PC-3 (cell line): ENCODE measurements around the gene TBC1D25. TPM values are rescaled to one million over a fixed set of nuclear protein-coding genes. Genes with fewer than 3 reads are reported as not detected.

Source experiments
- ATAC-seq: fragments of 200-7000 bp; cut with Tn5 transposase; 2 replicates; pipeline ENCODE4 v1.9.1; 2020; ENCODE audit warnings: mild to moderate bottlenecking, moderate library complexity
- BruUV-seq: library from RNA; stranded (reverse); fragments of 400-500 nt; replicated peaks from 2 replicates; lab custom pipeline; 2021; lab: Mats Ljungman, UMichigan
- CTCF ChIA-PET: fragments of 300-600 bp; sonication (Branson Sonifier 250); formaldehyde crosslinking; loops from one replicate; lab custom pipeline; 2022; ENCODE audit warnings: antibody characterized with exemption; lab: Charles Lee
- POLR2A ChIA-PET: fragments of 300-600 bp; sonication (Branson Sonifier 250); formaldehyde crosslinking; loops from one replicate; lab custom pipeline; 2022; ENCODE audit warnings: antibody characterized with exemption; ENCODE audit not compliant: unreplicated experiment; lab: Charles Lee
- DNase-seq: peaks from one replicate; pipeline ENCODE4 v3.0.0-alpha.2; 2015
- H2AFZ ChIP-seq: fragments of 300-600 bp; sonication (generic); 2 replicates; pipeline ENCODE4 v1.6.0; 2016; ENCODE audit warnings: antibody characterized with exemption, low read length
- H3F3A ChIP-seq: fragments of 300-600 bp; sonication (generic); one replicate; pipeline ENCODE4 v1.6.0; 2017; ENCODE audit warnings: antibody characterized with exemption, low read length, control low read depth, mild to moderate bottlenecking; ENCODE audit not compliant: unreplicated experiment
- H3K27ac ChIP-seq: fragments of 300-600 bp; sonication (generic); 2 replicates; pipeline ENCODE4 v1.5.1; 2016; ENCODE audit warnings: mild to moderate bottlenecking, low read length
- H3K27me3 ChIP-seq: fragments of 300-600 bp; sonication (generic); 2 replicates; pipeline ENCODE4 v1.6.1; 2016; ENCODE audit warnings: low read length, mixed read lengths
- H3K36me3 ChIP-seq: fragments of 300-600 bp; sonication (generic); 2 replicates; pipeline ENCODE4 v1.6.1; 2016; ENCODE audit warnings: low read depth, mixed run types, low read length, mixed read lengths
- H3K4me1 ChIP-seq: fragments of 300-600 bp; sonication (generic); 2 replicates; pipeline ENCODE4 v1.5.1; 2016; ENCODE audit warnings: low read length; ENCODE audit not compliant: insufficient read depth
- H3K4me2 ChIP-seq: fragments of 300-600 bp; sonication (generic); 2 replicates; pipeline ENCODE4 v1.6.0; 2016; ENCODE audit warnings: low read length
- H3K4me3 ChIP-seq: fragments of 300-600 bp; sonication (generic); 2 replicates; pipeline ENCODE4 v1.5.1; 2016; ENCODE audit warnings: mild to moderate bottlenecking, low read length, mixed read lengths
- H3K79me2 ChIP-seq: fragments of 300-600 bp; sonication (generic); 2 replicates; pipeline ENCODE4 v1.6.1; 2017; ENCODE audit warnings: low read length, mixed read lengths
- H3K9ac ChIP-seq: fragments of 300-600 bp; sonication (generic); 2 replicates; pipeline ENCODE4 v1.6.0; 2016; ENCODE audit warnings: mild to moderate bottlenecking, low read length
- H3K9me2 ChIP-seq: fragments of 300-600 bp; sonication (generic); replicated peaks from 2 replicates; pipeline ENCODE4 v1.6.1; 2016; ENCODE audit warnings: mixed run types, low read length, mixed read lengths
- H3K9me3 ChIP-seq: fragments of 300-600 bp; sonication (generic); 2 replicates; pipeline ENCODE4 v1.6.1; 2016; ENCODE audit warnings: low read length, mixed read lengths
- H4K20me1 ChIP-seq: fragments of 300-600 bp; sonication (generic); 2 replicates; pipeline ENCODE4 v1.6.1; 2016; ENCODE audit warnings: low read length, mixed read lengths
- EZH2 ChIP-seq: fragments of 300-600 bp; sonication (generic); IDR thresholded peaks from one replicate; pipeline ENCODE4 v1.6.1; 2017; ENCODE audit warnings: antibody characterized with exemption, mild to moderate bottlenecking, low read length; ENCODE audit not compliant: unreplicated experiment
- EZH2phosphoT487 ChIP-seq: fragments of 300-600 bp; sonication (generic); IDR thresholded peaks from 2 replicates; pipeline ENCODE4 v1.6.1; 2018; ENCODE audit warnings: mild to moderate bottlenecking, antibody characterized with exemption, low read length, borderline replicate concordance
- intact Hi-C: fragments of 100-400 bp; cut with micrococcal nuclease; formaldehyde crosslinking; loops from 2 replicates; pipeline ENCODE4 v1.9.0; 2023
- total RNA-seq: library from RNA; depleted of rRNA; stranded (reverse); fragments of >200 nt; gene quantifications from 2 replicates; pipeline ENCODE4 v1.2.3, GENCODE V29; 2014
- TF ChIP-seq, protein P1 (sequence below): fragments of 300-600 bp; sonication (generic); conservative IDR thresholded peaks from 2 replicates; pipeline ENCODE4 v1.5.1; 2017; ENCODE audit warnings: antibody characterized with exemption, low read depth, mild to moderate bottlenecking, low read length

TBC1D25 gene
- total RNA-seq, 1 experiment from 2014 or later = 11.3 TPM

DNA sequence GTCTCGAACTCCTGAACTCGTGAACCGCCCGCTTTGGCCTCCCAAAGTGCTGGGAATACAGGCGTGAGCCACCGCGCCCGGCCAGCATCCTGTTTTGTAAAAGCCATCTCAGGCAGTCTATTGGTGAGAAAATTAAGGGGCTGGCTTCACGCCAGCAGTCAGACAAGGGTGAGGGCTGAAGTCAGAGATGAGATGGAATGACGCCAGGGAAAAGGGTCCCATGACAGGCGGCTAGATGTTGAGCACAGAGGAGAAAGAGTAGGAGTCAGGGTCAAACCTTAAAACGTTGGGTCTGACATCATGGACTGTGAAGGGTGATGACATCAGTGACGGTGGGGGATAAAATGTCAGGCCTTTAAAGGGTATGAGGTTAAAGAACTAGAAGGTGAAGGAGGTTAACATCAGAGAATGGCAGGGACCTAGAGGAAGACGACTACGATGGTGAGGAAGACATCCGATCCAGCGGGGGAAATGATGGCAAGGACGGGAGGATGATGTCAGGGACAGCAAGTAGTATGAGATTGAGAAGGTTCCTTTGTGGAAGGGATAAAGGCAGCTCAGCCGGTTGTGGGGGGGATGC lies 34.3 kb downstream of the TBC1D25 start:
- peaks cover 31% of the 10 kb centered on the region for H3K79me2 ChIP-seq
- intact Hi-C loops = loop anchor here (1.0 kb wide), 1 partner anchor 24 kb away; the partner anchor contains the start of gene WDR13
- DNase-seq (no peak), ATAC-seq (no peak)
- H3K4me2 ChIP-seq = peak overlapping the region; percentile 100
- ChIA-PET CTCF (no interaction called here), POLR2A (interaction anchor here (0.7 to 1.0 kb wide), 2 partner anchors 86 to 324 kb away, joined by 3 read pairs; partner anchors contain the start of genes PQBP1 and TIMM17B)
- H3K4me1 ChIP-seq = peaks cover 28% of the 10 kb centered on the region
- no peaks in the 10 kb centered on the region for H3K27me3 ChIP-seq
- H3K36me3 ChIP-seq = peaks cover 38% of the 10 kb centered on the region
- H3K9ac ChIP-seq = peak overlapping the region; percentile 100
- TF ChIP-seq EZH2phosphoT487 (no peak), EZH2 (no peak)
- TF ChIP-seq, protein P1, sequence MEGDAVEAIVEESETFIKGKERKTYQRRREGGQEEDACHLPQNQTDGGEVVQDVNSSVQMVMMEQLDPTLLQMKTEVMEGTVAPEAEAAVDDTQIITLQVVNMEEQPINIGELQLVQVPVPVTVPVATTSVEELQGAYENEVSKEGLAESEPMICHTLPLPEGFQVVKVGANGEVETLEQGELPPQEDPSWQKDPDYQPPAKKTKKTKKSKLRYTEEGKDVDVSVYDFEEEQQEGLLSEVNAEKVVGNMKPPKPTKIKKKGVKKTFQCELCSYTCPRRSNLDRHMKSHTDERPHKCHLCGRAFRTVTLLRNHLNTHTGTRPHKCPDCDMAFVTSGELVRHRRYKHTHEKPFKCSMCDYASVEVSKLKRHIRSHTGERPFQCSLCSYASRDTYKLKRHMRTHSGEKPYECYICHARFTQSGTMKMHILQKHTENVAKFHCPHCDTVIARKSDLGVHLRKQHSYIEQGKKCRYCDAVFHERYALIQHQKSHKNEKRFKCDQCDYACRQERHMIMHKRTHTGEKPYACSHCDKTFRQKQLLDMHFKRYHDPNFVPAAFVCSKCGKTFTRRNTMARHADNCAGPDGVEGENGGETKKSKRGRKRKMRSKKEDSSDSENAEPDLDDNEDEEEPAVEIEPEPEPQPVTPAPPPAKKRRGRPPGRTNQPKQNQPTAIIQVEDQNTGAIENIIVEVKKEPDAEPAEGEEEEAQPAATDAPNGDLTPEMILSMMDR = no peak
- TSS peak; percentile 96 for BruUV-seq
- H3K9me3 ChIP-seq = no peaks in the 10 kb centered on the region
- H3K4me3 ChIP-seq = peak overlapping the region; percentile 99
- peaks cover 31% of the 10 kb centered on the region for H4K20me1 ChIP-seq
- peak overlapping the region; percentile 98 for H2AFZ ChIP-seq
- peak overlapping the region; percentile 98 for H3K27ac ChIP-seq
- peaks cover 3% of the 10 kb centered on the region for H3F3A ChIP-seq
- no peaks in the 10 kb centered on the region for H3K9me2 ChIP-seq

DNA sequence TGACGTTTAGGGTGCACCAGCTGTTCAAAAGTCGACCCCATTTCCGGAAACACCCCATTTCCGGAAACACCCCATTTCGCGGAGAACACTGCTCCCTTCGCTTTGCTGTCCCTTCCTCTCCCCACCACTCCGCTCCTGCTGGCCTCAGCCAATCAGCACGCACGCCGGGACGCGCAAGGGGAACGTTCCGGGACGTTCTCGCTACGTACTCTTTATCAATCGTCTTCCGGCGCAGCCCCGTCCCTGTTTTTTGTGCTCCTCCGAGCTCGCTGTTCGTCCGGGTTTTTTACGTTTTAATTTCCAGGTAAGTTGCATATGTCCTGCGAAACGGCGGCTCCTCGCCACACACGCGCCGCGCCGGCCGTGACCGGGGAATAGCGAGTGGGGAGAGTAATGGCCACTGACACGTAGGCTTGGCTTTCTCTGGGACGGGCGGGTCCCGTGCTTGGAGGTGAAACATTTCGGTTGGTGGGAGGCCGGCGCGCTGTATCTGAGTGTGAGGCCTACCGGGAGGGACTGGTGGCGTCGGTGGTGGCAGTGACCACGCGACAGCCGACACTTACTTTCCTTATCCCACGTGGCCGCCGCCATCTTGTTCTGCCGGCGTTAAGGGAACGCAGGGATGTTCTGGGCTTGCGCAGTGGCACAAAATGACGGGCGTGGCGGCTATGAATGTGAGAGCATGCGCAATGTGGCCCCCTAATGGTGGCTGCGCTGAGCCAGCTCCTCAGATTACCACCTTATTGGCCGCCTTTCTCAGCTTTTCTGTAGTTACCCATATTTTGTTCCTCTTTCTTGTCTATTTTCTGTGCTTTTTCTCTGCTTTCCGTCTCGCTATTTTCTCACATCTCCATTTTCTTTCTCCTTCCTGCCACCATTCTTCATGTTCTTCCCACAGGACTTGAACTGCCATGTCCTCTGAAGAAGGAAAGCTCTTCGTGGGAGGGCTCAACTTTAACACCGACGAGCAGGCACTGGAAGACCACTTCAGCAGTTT lies 35.1 kb downstream of the TBC1D25 start, which contains the start of gene RBM3:
RBM3 (plus strand) TSS at position 215 of the 997 bp plus-strand sequence; CDS start at position 912, 697 bp downstream.
- H4K20me1 ChIP-seq = peaks cover 36% of the 10 kb centered on the region
- TF ChIP-seq EZH2phosphoT487 (no peak), EZH2 (no peak)
- TF ChIP-seq, protein P1 = peak; percentile 46
- H3K79me2 ChIP-seq = peaks cover 31% of the 10 kb centered on the region
- H3K4me3 ChIP-seq = peak within 1 kb of the TSS; percentile 99
- peaks cover 41% of the 10 kb centered on the region for H3K36me3 ChIP-seq
- intact Hi-C loops = loop anchor here (1.0 kb wide), 1 partner anchor 23 kb away; the partner anchor contains the start of gene WDR13
- peak within 1 kb of the TSS; percentile 98 for H3K27ac ChIP-seq
- H3K9ac ChIP-seq = peak within 1 kb of the TSS; percentile 100
- TSS peak; percentile 70 for BruUV-seq
- no peaks in the 10 kb centered on the region for H3K9me2 ChIP-seq
- ATAC-seq (peak; percentile 95), DNase-seq (peak; percentile 92)
- ChIA-PET POLR2A (interaction anchor here (0.6 to 1.0 kb wide), 4 partner anchors 55 to 488 kb away, joined by 3 to 6 read pairs (median 3); partner anchors contain the start of genes PQBP1 and TIMM17B), CTCF (no interaction called here)
- no peaks in the 10 kb centered on the region for H3K9me3 ChIP-seq
- H3F3A ChIP-seq = peaks cover 5% of the 10 kb centered on the region
- H3K27me3 ChIP-seq = no peaks in the 10 kb centered on the region
- peaks cover 27% of the 10 kb centered on the region for H3K4me1 ChIP-seq
- peak within 1 kb of the TSS; percentile 100 for H3K4me2 ChIP-seq
- peak within 1 kb of the TSS; percentile 98 for H2AFZ ChIP-seq
